HCT116 (cell line): ENCODE results near the gene PPM1M. TPM values are rescaled to one million over a fixed set of nuclear protein-coding genes. Genes with fewer than 3 reads are reported as not detected.

ENCODE experiments used
- ATAC-seq: fragments of 200-7000 bp; cut with Tn5 transposase; 2 replicates; pipeline ENCODE4 v1.9.1; 2020; ENCODE audit warnings: mild to moderate bottlenecking, moderate library complexity
- BruUV-seq: library from RNA; stranded (reverse); fragments of 400-500 nt; replicated peaks from 2 replicates; lab custom pipeline; 2021; lab: Mats Ljungman, UMichigan
- CTCF ChIA-PET: fragments of 300-600 bp; sonication (Branson Sonifier 250); formaldehyde crosslinking; loops from one replicate; lab custom pipeline; 2021; ENCODE audit warnings: antibody characterized with exemption; lab: Charles Lee
- POLR2A ChIA-PET: fragments of 300-600, 350-600 bp; sonication (Branson Sonifier 250); formaldehyde crosslinking; loops from one replicate; lab custom pipeline; 2021; ENCODE audit warnings: antibody characterized with exemption; lab: Charles Lee
- RAD21 ChIA-PET, 2 experiments: fragments of 300-600 bp; sonication (Branson Sonifier 250); formaldehyde crosslinking; loops; one replicate each; lab custom pipeline; 2023; ENCODE audit warnings: low total read pairs in 2 of 2; ENCODE audit not compliant: uncharacterized antibody in 2 of 2, unreplicated experiment in 2 of 2, low non-redundant PET in 1 of 2; lab: Charles Lee
- DNase-seq: peaks from one replicate; pipeline ENCODE4 v3.0.0-alpha.2; 2010; ENCODE audit warnings: low read depth, low spot score
- H2AFZ ChIP-seq: fragments of 200-600 bp; shearing (Covaris generic), sonication (generic); 2 replicates; pipeline ENCODE4 v1.6.1; 2017; ENCODE audit warnings: low read depth, mixed run types, mixed read lengths, antibody characterized with exemption, low read length; ENCODE audit not compliant: poor library complexity, severe bottlenecking
- H3K27ac ChIP-seq: 2 replicates; pipeline ENCODE4 v1.5.1; 2012; ENCODE audit warnings: low read depth, low read length
- H3K27me3 ChIP-seq: fragments of 200-600 bp; sonication (generic); 2 replicates; pipeline ENCODE4 v1.6.1; 2016; ENCODE audit warnings: mixed run types, low read length, mixed read lengths; ENCODE audit not compliant: insufficient read depth
- H3K36me3 ChIP-seq, 2 experiments: fragments of 200-500 bp in 1 of 2; fragments of 200-600 bp in 1 of 2; sonication (Bioruptor generic) in 1 of 2; sonication (generic) in 1 of 2; 2 replicates each; pipeline versions ENCODE4 v1.5.1 to v1.6.1; 2014 to 2016; ENCODE audit warnings: low read length in 2 of 2, inconsistent platforms in 1 of 2, mixed read lengths in 1 of 2, mixed run types in 1 of 2; ENCODE audit not compliant: insufficient read depth in 2 of 2, control insufficient read depth in 1 of 2
- H3K4me1 ChIP-seq, 2 experiments: fragments of 200-600 bp in 1 of 2; sonication (generic) in 1 of 2; 2 replicates each; pipeline versions ENCODE4 v1.5.1 to v1.6.1; 2012 to 2017; ENCODE audit warnings: low read length in 2 of 2, inconsistent platforms in 1 of 2, mild to moderate bottlenecking in 1 of 2, mixed read lengths in 1 of 2, mixed run types in 1 of 2, moderate library complexity in 1 of 2; ENCODE audit not compliant: insufficient read depth in 2 of 2, control insufficient read depth in 1 of 2
- H3K4me2 ChIP-seq: fragments of 200-600 bp; sonication (generic); 2 replicates; pipeline ENCODE4 v1.6.1; 2017; ENCODE audit warnings: mixed run types, low read length, mixed read lengths
- H3K4me3 ChIP-seq, 2 experiments: fragments of 200-600 bp in 1 of 2; sonication (generic) in 1 of 2; replicated peaks in 1 of 2; 2 replicates each; pipeline ENCODE4 v1.5.1; 2011 to 2016; ENCODE audit warnings: low read length in 2 of 2, control low read depth in 1 of 2, low read depth in 1 of 2, mild to moderate bottlenecking in 1 of 2, mixed read lengths in 1 of 2, mixed run types in 1 of 2
- H3K79me2 ChIP-seq: fragments of 200-600 bp; sonication (generic); 2 replicates; pipeline ENCODE4 v1.6.1; 2017; ENCODE audit warnings: mild to moderate bottlenecking, mixed run types, low read length, moderate library complexity, mixed read lengths; ENCODE audit not compliant: insufficient read depth
- H3K9ac ChIP-seq: fragments of 200-600 bp; sonication (generic); 2 replicates; pipeline ENCODE4 v1.6.1; 2016; ENCODE audit warnings: low read length, mixed read lengths
- H3K9me2 ChIP-seq: fragments of 200-600 bp; sonication (generic), shearing (Covaris generic); 2 replicates; pipeline ENCODE4 v1.6.1; 2017; ENCODE audit warnings: mixed run types, mild to moderate bottlenecking, moderate library complexity; ENCODE audit not compliant: insufficient read depth
- H3K9me3 ChIP-seq, 2 experiments: fragments of 200-500 bp in 1 of 2; fragments of 200-600 bp in 1 of 2; sonication (Bioruptor generic) in 1 of 2; sonication (generic) in 1 of 2; 2 replicates each; pipeline ENCODE4 v1.6.1; 2014 to 2017; ENCODE audit warnings: low read length in 2 of 2, mixed read lengths in 2 of 2, inconsistent platforms in 1 of 2, low read depth in 1 of 2, mild to moderate bottlenecking in 1 of 2, mixed run types in 1 of 2, moderate library complexity in 1 of 2; ENCODE audit not compliant: control insufficient read depth in 1 of 2, insufficient read depth in 1 of 2
- H4K20me1 ChIP-seq: fragments of 200-600 bp; sonication (generic), shearing (Covaris generic); 2 replicates; pipeline ENCODE4 v1.6.1; 2017; ENCODE audit warnings: mixed run types, mild to moderate bottlenecking, moderate library complexity; ENCODE audit not compliant: insufficient read depth
- ATF3 ChIP-seq: IDR thresholded peaks from 2 replicates; pipeline ENCODE4 v1.6.1; 2012
- CBX3 ChIP-seq: IDR thresholded peaks from 2 replicates; pipeline ENCODE4 v1.6.1; 2012; ENCODE audit warnings: low read depth
- CTCF ChIP-seq, 3 experiments: fragments of 200-600 bp in 1 of 3; sonication (generic) in 1 of 3; IDR thresholded peaks in 2 of 3; conservative IDR thresholded peaks in 1 of 3; 2 replicates each; pipeline ENCODE4 v1.5.1; 2012 to 2017; ENCODE audit warnings: low read depth in 2 of 3, low read length in 2 of 3, antibody characterized with exemption in 1 of 3, borderline replicate concordance in 1 of 3, control low read depth in 1 of 3, mild to moderate bottlenecking in 1 of 3, mixed read lengths in 1 of 3, mixed run types in 1 of 3, moderate library complexity in 1 of 3; ENCODE audit not compliant: insufficient read depth in 1 of 3
- EGR1 ChIP-seq: IDR thresholded peaks from 2 replicates; pipeline ENCODE4 v1.6.1; 2012; ENCODE audit warnings: low read depth
- ELF1 ChIP-seq: IDR thresholded peaks from 2 replicates; pipeline ENCODE4 v1.6.1; 2012; ENCODE audit warnings: low read depth, borderline replicate concordance
- EZH2 ChIP-seq: fragments of 200-600 bp; sonication (generic); IDR thresholded peaks from 2 replicates; pipeline ENCODE4 v1.6.1; 2017; ENCODE audit warnings: antibody characterized with exemption, mixed run types
- FOSL1 ChIP-seq: IDR thresholded peaks from 2 replicates; pipeline ENCODE4 v1.6.1; 2012; ENCODE audit warnings: low read depth
- JUND ChIP-seq: IDR thresholded peaks from 2 replicates; pipeline ENCODE4 v1.6.1; 2012
- MAX ChIP-seq: IDR thresholded peaks from 2 replicates; pipeline ENCODE4 v1.6.1; 2012
- POLR2A ChIP-seq: IDR thresholded peaks from 2 replicates; pipeline ENCODE4 v1.7.0; 2011; ENCODE audit warnings: borderline replicate concordance; ENCODE audit not compliant: insufficient read depth, insufficient read length; ENCODE audit errors: extremely low read depth
- POLR2AphosphoS5 ChIP-seq: IDR thresholded peaks from 2 replicates; pipeline ENCODE4 v1.6.1; 2011; ENCODE audit warnings: mild to moderate bottlenecking, low read depth, low read length, moderate library complexity
- RAD21 ChIP-seq: IDR thresholded peaks from 2 replicates; pipeline ENCODE4 v1.6.1; 2012; ENCODE audit warnings: low read depth, mild to moderate bottlenecking
- REST ChIP-seq: IDR thresholded peaks from 2 replicates; pipeline ENCODE4 v1.6.1; 2012; ENCODE audit warnings: low read depth
- SIN3A ChIP-seq: IDR thresholded peaks from 2 replicates; pipeline ENCODE4 v1.6.1; 2012; ENCODE audit warnings: low read depth
- YY1 ChIP-seq: IDR thresholded peaks from 2 replicates; pipeline ENCODE4 v1.6.1; 2011; ENCODE audit warnings: low read length, low read depth, moderate library complexity, mild to moderate bottlenecking; ENCODE audit not compliant: insufficient replicate concordance; ENCODE audit errors: extremely low read depth
- ZBTB33 ChIP-seq: IDR thresholded peaks from 2 replicates; pipeline ENCODE4 v1.6.1; 2011; ENCODE audit warnings: mild to moderate bottlenecking, low read length, moderate library complexity; ENCODE audit not compliant: insufficient replicate concordance; ENCODE audit errors: extremely low read depth
- ZFX ChIP-seq: fragments of 450-650 bp; IDR thresholded peaks from 2 replicates; pipeline ENCODE4 v1.6.1; 2017
- ZNF274 ChIP-seq: fragments of 200-500 bp; sonication (Bioruptor generic); IDR thresholded peaks from 2 replicates; pipeline ENCODE4 v1.6.1; 2014; ENCODE audit warnings: mild to moderate bottlenecking, low read depth, low read length, inconsistent platforms
- intact Hi-C: fragments of 100-400 bp; cut with micrococcal nuclease; formaldehyde crosslinking; loops from 2 replicates; pipeline ENCODE4 v1.10.0; 2022
- total RNA-seq: library from RNA; stranded (reverse); gene quantifications from one replicate; pipeline ENCODE4 v1.2.1, GENCODE V29; 2021; ENCODE audit not compliant: unreplicated experiment

PPM1M gene
- total RNA-seq, 1 experiment from 2014 or later = 16.6 TPM

GRCh38 chr3:52290596-52291507 lies 45.3 kb downstream of the PPM1M start:
- DNase-seq = no peak
- Histone ChIP-seq H3K4me3 (no peak overlapping the region), H3K9me3 (no peaks in the 10 kb centered on the region), H3K4me1 (peaks cover 7 to 14% of the 10 kb centered on the region in 2 experiments), H3K36me3 (0 out of 4 replicates have a peak, but pooled peaks cover 0 to 8% of the 10 kb centered on the region in 2 experiments), H3K9me2 (no peaks in the 10 kb centered on the region), H3K27me3 (no peaks in the 10 kb centered on the region), H3K9ac (no peak overlapping the region), H4K20me1 (no peaks in the 10 kb centered on the region), H3K79me2 (peaks cover 12% of the 10 kb centered on the region), H3K27ac (no peak overlapping the region), H3K4me2 (no peak overlapping the region), H2AFZ (no peak overlapping the region)
- RAD21 ChIA-PET = no interaction called here
- POLR2A ChIA-PET = no interaction called here
- ATAC-seq = no peak
- no peak for TF ChIP-seq POLR2AphosphoS5
- no peak for TF ChIP-seq YY1
- TF ChIP-seq EGR1 = no peak
- no peak for TF ChIP-seq ZBTB33
- TF ChIP-seq MAX = no peak
- TF ChIP-seq SIN3A = no peak
- no peak for TF ChIP-seq EZH2
- no peak for TF ChIP-seq JUND
- TF ChIP-seq ATF3 = no peak
- TF ChIP-seq ZFX = no peak
- no peak for TF ChIP-seq POLR2A
- TF ChIP-seq RAD21 = no peak
- TF ChIP-seq FOSL1 = no peak
- no peak for TF ChIP-seq CTCF (IDR thresholded peaks at IDR 0.05 in 2 of 3, conservative IDR thresholded peaks at IDR 0.05 in 1 of 3; ENCODE audit: borderline replicate concordance in 1 of 3, insufficient read depth in 1 of 3, low read depth in 2 of 3, low read length in 2 of 3)
- no peak for TF ChIP-seq CBX3
- no peak for TF ChIP-seq ELF1
- no peak for TF ChIP-seq REST
- no peak for TF ChIP-seq ZNF274
- BruUV-seq = no TSS peak
- intact Hi-C loops = loop anchor here (1.0 to 5.0 kb wide), 2 partner anchors 48 to 156 kb away; partner anchors contain the start of gene SEMA3G
- CTCF ChIA-PET = interaction anchor here (1.3 kb wide), 1 partner anchor 49 kb away, joined by 6 read pairs; no protein-coding TSS in a partner anchor
